Measurements from ENCODE around the gene HOXC10. TPM values are rescaled to one million over a fixed set of nuclear protein-coding genes. Genes with fewer than 3 reads are reported as not detected.

The HOXC10 gene
- total RNA-seq, 1 experiment from 2014 or later: 3.8 TPM

GRCh38 chr12:54002915-54003389 is 18.0 kb downstream of the HOXC10 start:
- no peak overlapping the region for H2AFZ ChIP-seq (ENCODE audit: low read depth, low read length, poor library complexity, severe bottlenecking)
- intact Hi-C loops (cut with micrococcal nuclease): no loop called here
- POLR2A ChIA-PET: no interaction called here
- DNase-seq (ENCODE audit: low read depth, low spot score): no peak
- H3K4me1 ChIP-seq (ENCODE audit: control insufficient read depth in 1 of 2, insufficient read depth in 2 of 2, low read length in 2 of 2): peaks cover 13 to 31% of the 10 kb centered on the region in 2 experiments
- no peaks in the 10 kb centered on the region for H3K9me2 ChIP-seq (ENCODE audit: insufficient read depth)
- H3K27me3 ChIP-seq (ENCODE audit: insufficient read depth, low read length): no peaks in the 10 kb centered on the region
- TF ChIP-seq POLR2AphosphoS5 (IDR thresholded peaks at IDR 0.05; ENCODE audit: low read depth, low read length): no peak
- no peak for TF ChIP-seq EZH2phosphoT487 (IDR thresholded peaks at IDR 0.05; ENCODE audit: borderline replicate concordance)
- no peak for TF ChIP-seq SP1 (IDR thresholded peaks at IDR 0.05; ENCODE audit: low read depth)
- RAD21 ChIA-PET (ENCODE audit: low non-redundant PET in 1 of 2, low total read pairs in 2 of 2, uncharacterized antibody in 2 of 2, unreplicated experiment in 2 of 2): interaction anchor here in 1 of 2 experiments (0.6 kb wide), 1 partner anchor 8 kb away, joined by 3 read pairs; no protein-coding TSS in a partner anchor
- H3K9me3 ChIP-seq (ENCODE audit: control insufficient read depth in 1 of 2, insufficient read depth in 1 of 2, low read depth in 1 of 2, low read length in 2 of 2): no peaks in the 10 kb centered on the region
- ATAC-seq: no peak
- no peak overlapping the region for H3K9ac ChIP-seq (ENCODE audit: low read length)
- peaks cover 0 to 6% of the 10 kb centered on the region in 2 experiments; a peak in 1 of 4 replicates for H3K36me3 ChIP-seq (ENCODE audit: control insufficient read depth in 1 of 2, insufficient read depth in 2 of 2, low read length in 2 of 2)
- peaks cover 28% of the 10 kb centered on the region for H3K79me2 ChIP-seq (ENCODE audit: insufficient read depth, low read length)
- CTCF ChIA-PET: interaction anchor here (1.1 to 2.2 kb wide), 4 partner anchors 18 to 205 kb away, joined by 3 to 8 read pairs (median 6); partner anchors contain the start of gene HOXC10
- no peak overlapping the region for H3K4me2 ChIP-seq (ENCODE audit: low read length)
- no peak overlapping the region for H3K4me3 ChIP-seq (replicated peaks in 1 of 2; ENCODE audit: low read depth in 1 of 2, low read length in 2 of 2)
- H4K20me1 ChIP-seq (ENCODE audit: insufficient read depth): no peaks in the 10 kb centered on the region
- no peak overlapping the region for H3K27ac ChIP-seq (ENCODE audit: low read depth, low read length)
- BruUV-seq (replicated peaks): no TSS peak

GRCh38 chr12:54003625-54004024 is 18.7 kb downstream of the HOXC10 start:
- Histone ChIP-seq H3K27me3 (ENCODE audit: insufficient read depth, low read length) (no peaks in the 10 kb centered on the region), H2AFZ (ENCODE audit: low read depth, low read length, poor library complexity, severe bottlenecking) (no peak overlapping the region), H3K9ac (ENCODE audit: low read length) (no peak overlapping the region), H3K4me3 (replicated peaks in 1 of 2; ENCODE audit: low read depth in 1 of 2, low read length in 2 of 2) (no peak overlapping the region), H3K9me3 (ENCODE audit: control insufficient read depth in 1 of 2, insufficient read depth in 1 of 2, low read depth in 1 of 2, low read length in 2 of 2) (no peaks in the 10 kb centered on the region), H3K27ac (ENCODE audit: low read depth, low read length) (no peak overlapping the region), H3K9me2 (ENCODE audit: insufficient read depth) (no peaks in the 10 kb centered on the region), H4K20me1 (ENCODE audit: insufficient read depth) (no peaks in the 10 kb centered on the region), H3K4me1 (ENCODE audit: control insufficient read depth in 1 of 2, insufficient read depth in 2 of 2, low read length in 2 of 2) (peaks cover 10 to 25% of the 10 kb centered on the region in 2 experiments), H3K79me2 (ENCODE audit: insufficient read depth, low read length) (peaks cover 21% of the 10 kb centered on the region), H3K4me2 (ENCODE audit: low read length) (no peak overlapping the region), H3K36me3 (ENCODE audit: control insufficient read depth in 1 of 2, insufficient read depth in 2 of 2, low read length in 2 of 2) (peaks cover 0 to 6% of the 10 kb centered on the region in 2 experiments; a peak in 1 of 4 replicates)
- TF ChIP-seq CTCF (IDR thresholded peaks at IDR 0.05 in 2 of 3, conservative IDR thresholded peaks at IDR 0.05 in 1 of 3; ENCODE audit: borderline replicate concordance in 1 of 3, insufficient read depth in 1 of 3, low read depth in 2 of 3, low read length in 2 of 3): no peak
- no peak for TF ChIP-seq EZH2 (IDR thresholded peaks at IDR 0.05)
- no peak for TF ChIP-seq REST (IDR thresholded peaks at IDR 0.05; ENCODE audit: low read depth)
- DNase-seq (ENCODE audit: low read depth, low spot score): no peak
- ChIA-PET RAD21 (ENCODE audit: low non-redundant PET in 1 of 2, low total read pairs in 2 of 2, uncharacterized antibody in 2 of 2, unreplicated experiment in 2 of 2) (interaction anchor here in 1 of 2 experiments (0.6 kb wide), 1 partner anchor 9 kb away, joined by 3 read pairs; no protein-coding TSS in a partner anchor), POLR2A (no interaction called here), CTCF (interaction anchor here (0.7 to 2.2 kb wide), 6 partner anchors 14 to 211 kb away, joined by 3 to 8 read pairs (median 4); partner anchors contain the start of gene HOXC10)
- no peak for ATAC-seq
- intact Hi-C loops (cut with micrococcal nuclease): no loop called here
- no TSS peak for BruUV-seq (replicated peaks)
